HG02973 (cell line): ENCODE measurements around the gene MPP3.

Experiments
- ATAC-seq: cut with Tn5 transposase; IDR thresholded peaks from one replicate; pipeline ENCODE4 v1.9.1; 2021; ENCODE audit warnings: moderate library complexity; ENCODE audit not compliant: unreplicated experiment

MPP3 gene

GRCh38 chr17:43832168-43832975 lies 574 bp downstream of the MPP3 start:
- no peak for ATAC-seq

GRCh38 chr17:43831633-43832032 lies 1.3 kb downstream of the MPP3 start:
- no peak for ATAC-seq

- no peak for ATAC-seq
Measured at GRCh38 chr17:43830510-43831140, 2.3 kb downstream of the MPP3 start.

DNA sequence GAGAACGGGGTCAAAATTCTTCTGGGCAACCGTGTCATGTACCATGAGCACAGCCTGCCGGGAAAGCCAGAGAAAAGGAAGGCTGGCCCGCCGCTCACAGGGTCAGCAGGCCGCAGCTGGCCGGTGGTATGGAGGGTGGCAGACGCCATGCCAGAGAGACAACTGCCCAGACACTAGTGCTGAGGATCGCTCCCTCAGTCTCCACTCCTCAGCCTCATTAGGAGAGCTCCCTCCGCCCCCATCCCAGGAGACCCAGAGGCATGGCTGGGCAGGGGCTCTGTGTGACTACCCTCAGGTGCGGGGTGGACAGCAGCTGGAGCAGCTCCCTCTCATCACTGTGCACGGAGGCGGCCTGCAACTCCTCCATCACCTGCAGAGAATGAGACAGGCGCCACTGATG lies 3.2 kb downstream of the MPP3 start:
- ATAC-seq = no peak

DNA sequence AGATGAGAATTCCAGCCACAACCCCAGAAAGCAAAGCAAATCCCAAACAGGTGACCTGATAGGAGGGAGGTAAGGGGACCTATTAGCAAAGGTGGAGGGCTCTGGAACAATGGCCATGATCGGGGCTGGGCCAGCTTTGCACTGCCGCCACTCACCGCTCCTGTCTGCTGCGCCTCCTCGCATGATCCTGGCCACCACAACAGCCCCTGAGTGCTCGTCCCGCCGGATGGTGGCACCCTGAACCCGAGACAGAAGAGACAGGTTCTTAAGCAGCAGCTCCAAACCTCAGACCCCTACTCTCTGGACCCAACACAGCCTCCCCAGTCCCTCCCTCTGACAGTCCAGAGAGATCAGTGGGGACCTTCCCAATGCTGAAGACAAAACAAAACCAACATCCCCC lies 5.3 kb downstream of the MPP3 start:
- ATAC-seq = no peak

GRCh38 chr17:43826206-43826605 lies 6.7 kb downstream of the MPP3 start:
- ATAC-seq = no peak

DNA sequence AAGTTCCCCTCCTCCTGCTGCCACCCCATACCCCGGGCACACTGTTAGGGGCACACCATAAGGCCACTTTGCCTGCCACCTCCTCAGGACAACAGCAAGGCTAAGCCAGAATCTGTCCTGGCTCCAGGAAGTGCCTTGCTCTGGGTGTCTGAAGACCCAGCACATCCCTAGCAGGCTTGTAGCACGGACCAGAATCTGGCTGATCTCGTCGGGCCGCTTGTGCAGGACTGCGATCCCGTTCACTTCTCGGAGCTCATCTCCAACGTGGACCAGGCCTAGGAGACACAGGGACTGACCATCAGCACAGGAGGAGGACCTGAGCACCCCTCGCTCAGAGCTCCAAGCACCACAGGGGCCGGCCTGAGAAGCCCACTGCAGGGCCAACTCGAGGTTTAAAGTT lies 7.4 kb downstream of the MPP3 start:
- ATAC-seq = no peak

DNA sequence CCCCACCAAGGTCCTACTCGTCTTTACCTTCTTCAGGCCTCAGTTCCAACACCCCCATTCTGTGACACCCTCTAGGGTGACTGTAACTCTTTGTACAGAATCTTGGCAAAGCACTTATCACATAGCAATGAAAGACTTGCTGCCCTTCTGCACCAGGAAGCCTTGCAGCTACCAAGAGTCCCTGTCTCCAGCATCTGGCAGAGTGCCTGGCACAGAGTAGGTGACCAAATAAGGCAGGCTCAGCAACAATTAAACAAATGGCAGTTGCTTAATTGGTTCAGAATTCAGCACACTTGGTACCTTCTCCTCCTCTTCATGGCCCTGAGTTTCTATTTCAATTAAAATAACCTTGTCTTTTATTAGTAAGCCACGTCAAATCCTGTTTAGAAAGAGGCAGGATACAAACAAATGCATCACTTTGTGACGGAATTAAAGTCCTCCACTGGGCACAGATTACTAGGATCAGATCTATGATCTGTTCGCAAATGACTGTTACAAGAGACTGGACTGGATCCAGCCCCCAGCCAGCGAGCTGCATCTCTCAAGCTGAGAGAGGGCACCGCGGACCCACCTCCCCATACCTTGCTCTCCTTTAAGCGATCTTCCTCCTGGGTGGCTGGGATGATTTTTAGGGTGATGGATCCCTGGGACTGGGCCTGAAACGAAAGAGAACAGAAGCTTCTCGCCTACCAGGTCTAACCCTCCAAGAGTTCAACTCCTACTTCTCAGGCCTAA lies 9.4 kb downstream of the MPP3 start:
- ATAC-seq = no peak

DNA sequence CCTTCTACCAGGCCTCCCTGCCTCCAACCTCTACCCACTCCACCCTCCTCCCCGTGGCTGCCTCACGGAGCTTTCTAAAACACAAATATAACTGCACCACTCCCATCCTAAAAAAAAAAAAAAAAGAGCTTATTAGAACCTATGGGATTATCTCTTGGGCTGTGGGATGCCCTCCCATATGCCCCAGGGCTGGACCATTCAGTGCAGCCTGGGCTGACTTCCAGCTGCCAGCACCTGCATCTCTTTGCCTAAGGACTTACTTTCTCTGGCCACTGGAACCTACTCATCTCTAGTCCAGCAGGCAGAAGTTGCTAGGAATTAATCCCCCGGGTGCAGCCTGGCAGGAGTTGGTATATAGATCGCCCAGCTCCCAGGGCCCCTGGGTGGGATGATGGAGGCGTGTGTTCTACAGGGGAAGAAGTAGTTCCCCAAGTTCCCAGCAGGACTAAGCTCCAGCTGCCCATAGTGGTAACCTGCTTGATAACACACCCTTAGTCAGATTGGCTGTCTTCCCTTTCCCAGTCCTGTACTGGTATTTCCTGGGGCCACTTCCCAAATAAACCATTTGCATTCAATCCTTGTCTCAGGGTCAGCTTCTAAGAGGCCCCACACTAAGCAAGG lies 10.3 kb downstream of the MPP3 start:
- ATAC-seq = no peak

- ATAC-seq = no peak
Measured at GRCh38 chr17:43820759-43821158, 12.2 kb downstream of the MPP3 start.

- no peak for ATAC-seq
Measured at GRCh38 chr17:43818966-43819365, 14.0 kb downstream of the MPP3 start.

- no peak for ATAC-seq
Measured at GRCh38 chr17:43817826-43818225, 15.1 kb downstream of the MPP3 start.

- ATAC-seq = no peak
Measured at GRCh38 chr17:43816336-43817320, 16.3 kb downstream of the MPP3 start.

- no peak for ATAC-seq
Measured at GRCh38 chr17:43814714-43815113, 18.2 kb downstream of the MPP3 start.

- no peak for ATAC-seq
Measured at GRCh38 chr17:43814026-43814425, 18.9 kb downstream of the MPP3 start.

GRCh38 chr17:43813386-43813785 lies 19.6 kb downstream of the MPP3 start:
- ATAC-seq = no peak

- ATAC-seq = no peak
Measured at GRCh38 chr17:43812396-43813265, 20.3 kb downstream of the MPP3 start.

- ATAC-seq = no peak
Measured at GRCh38 chr17:43810823-43811222, 22.1 kb downstream of the MPP3 start.

DNA sequence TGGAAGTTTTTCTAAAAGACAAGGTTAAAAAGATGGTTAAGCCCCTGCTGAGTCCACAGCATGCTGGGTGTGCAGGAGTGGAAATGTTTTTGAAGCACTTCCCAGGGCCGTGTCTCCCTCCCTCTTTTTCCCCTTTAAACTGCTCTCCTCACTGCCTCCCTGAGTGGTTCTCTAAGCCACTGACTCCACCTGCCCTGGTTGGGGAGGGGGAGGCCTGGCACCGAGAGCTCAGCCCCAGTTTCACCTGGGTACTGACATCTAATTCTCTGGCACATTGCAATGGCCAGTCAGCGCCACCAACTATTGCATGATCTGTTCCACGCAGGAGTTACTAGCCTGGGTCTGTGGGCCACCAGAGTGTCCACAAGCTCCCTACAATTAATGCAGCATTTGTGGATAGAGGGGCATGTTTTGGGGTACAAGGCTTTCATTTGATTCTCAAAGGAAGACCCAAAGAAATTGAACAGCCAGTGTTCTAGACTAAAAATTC lies 22.7 kb downstream of the MPP3 start:
- no peak for ATAC-seq
